ENCODE measurements around the gene CCL20.

DNA sequence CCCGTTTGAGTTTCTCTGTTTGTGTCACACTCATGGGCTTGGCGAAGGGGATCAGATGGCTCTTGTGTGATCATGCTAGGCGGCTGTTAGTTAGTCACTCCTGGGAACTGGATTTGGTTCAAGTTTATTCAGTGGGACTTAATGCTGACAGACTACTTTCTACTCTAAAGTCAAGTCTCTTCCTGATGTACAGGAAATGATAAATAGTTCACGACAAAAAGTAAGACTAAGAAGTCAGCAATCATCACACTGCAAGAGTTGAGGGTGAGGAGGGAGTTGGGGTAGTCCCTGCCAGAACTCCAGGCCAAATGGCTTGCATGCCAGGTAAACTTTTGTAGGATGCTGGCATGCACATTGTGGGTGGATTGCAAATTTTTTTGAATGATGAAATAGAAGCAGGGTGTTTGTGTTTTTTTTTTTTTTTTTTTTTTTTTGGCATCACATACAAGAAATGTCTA is 25.1 kb upstream of the CCL20 start:
- TF ChIP-seq, protein P1, sequence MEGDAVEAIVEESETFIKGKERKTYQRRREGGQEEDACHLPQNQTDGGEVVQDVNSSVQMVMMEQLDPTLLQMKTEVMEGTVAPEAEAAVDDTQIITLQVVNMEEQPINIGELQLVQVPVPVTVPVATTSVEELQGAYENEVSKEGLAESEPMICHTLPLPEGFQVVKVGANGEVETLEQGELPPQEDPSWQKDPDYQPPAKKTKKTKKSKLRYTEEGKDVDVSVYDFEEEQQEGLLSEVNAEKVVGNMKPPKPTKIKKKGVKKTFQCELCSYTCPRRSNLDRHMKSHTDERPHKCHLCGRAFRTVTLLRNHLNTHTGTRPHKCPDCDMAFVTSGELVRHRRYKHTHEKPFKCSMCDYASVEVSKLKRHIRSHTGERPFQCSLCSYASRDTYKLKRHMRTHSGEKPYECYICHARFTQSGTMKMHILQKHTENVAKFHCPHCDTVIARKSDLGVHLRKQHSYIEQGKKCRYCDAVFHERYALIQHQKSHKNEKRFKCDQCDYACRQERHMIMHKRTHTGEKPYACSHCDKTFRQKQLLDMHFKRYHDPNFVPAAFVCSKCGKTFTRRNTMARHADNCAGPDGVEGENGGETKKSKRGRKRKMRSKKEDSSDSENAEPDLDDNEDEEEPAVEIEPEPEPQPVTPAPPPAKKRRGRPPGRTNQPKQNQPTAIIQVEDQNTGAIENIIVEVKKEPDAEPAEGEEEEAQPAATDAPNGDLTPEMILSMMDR (IDR thresholded peaks at IDR 0.05 in 8 of 11, conservative IDR thresholded peaks at IDR 0.05 in 3 of 11) = no peak
- no peak for TF ChIP-seq POLR2AphosphoS5 (IDR thresholded peaks at IDR 0.05)
- no peak for TF ChIP-seq POLR2A (IDR thresholded peaks at IDR 0.05)
